SK-N-SH (cell line): ENCODE data around the gene CIDEB. TPM values are rescaled to one million over a fixed set of nuclear protein-coding genes. Genes with fewer than 3 reads are reported as not detected.

Experiments
- CTCF ChIA-PET: fragments of 300-600, 350-600 bp; formaldehyde crosslinking; extraction: SDS; loops from one replicate; lab custom pipeline; 2021; lab: Yijun Ruan, JAX
- POLR2A ChIA-PET: fragments of 350-600 bp; sonication (Branson Sonifier 250); formaldehyde crosslinking; extraction: SDS; loops from one replicate; lab custom pipeline; 2020; ENCODE audit warnings: antibody characterized with exemption, inconsistent platforms; lab: Yijun Ruan, JAX
- DNase-seq: peaks from one replicate; pipeline ENCODE4 v3.0.0; 2012
- H2AFZ ChIP-seq: fragments of 200-600 bp; sonication (generic); 2 replicates; pipeline ENCODE4 v1.8.1; 2016; ENCODE audit warnings: antibody characterized with exemption, mild to moderate bottlenecking, low read depth
- H3F3A ChIP-seq: fragments of 200-600 bp; sonication (generic); replicated peaks from 2 replicates; pipeline ENCODE3; 2016; ENCODE audit warnings: antibody characterized with exemption, mild to moderate bottlenecking; ENCODE audit not compliant: insufficient read depth
- H3K27ac ChIP-seq, 2 experiments: fragments of 200-500 bp in 1 of 2; fragments of 200-600 bp in 1 of 2; sonication (Bioruptor generic) in 1 of 2; sonication (generic), shearing (Covaris generic) in 1 of 2; 2 replicates each; pipeline versions ENCODE4 v1.5.1 to v1.6.1; 2014 to 2016; ENCODE audit warnings: low read depth in 2 of 2, inconsistent platforms in 1 of 2, low read length in 1 of 2, mild to moderate bottlenecking in 1 of 2, mixed read lengths in 1 of 2
- H3K27me3 ChIP-seq: fragments of 200-600 bp; sonication (generic), shearing (Covaris generic); 2 replicates; pipeline ENCODE4 v1.6.1; 2016; ENCODE audit warnings: mixed run types; ENCODE audit not compliant: insufficient read depth
- H3K36me3 ChIP-seq, 2 experiments: fragments of 200-500 bp in 1 of 2; fragments of 200-600 bp in 1 of 2; sonication (Bioruptor generic) in 1 of 2; sonication (generic) in 1 of 2; replicated peaks in 1 of 2; 2 replicates each; pipeline versions ENCODE3 to v1.5.1; 2014 to 2016; ENCODE audit warnings: low read length in 1 of 2, mild to moderate bottlenecking in 1 of 2; ENCODE audit not compliant: insufficient read depth in 2 of 2, control insufficient read depth in 1 of 2
- H3K4me1 ChIP-seq, 2 experiments: fragments of 200-500 bp in 1 of 2; fragments of 200-600 bp in 1 of 2; sonication (Bioruptor generic) in 1 of 2; sonication (generic), shearing (Covaris generic) in 1 of 2; 2 replicates each; pipeline versions ENCODE4 v1.5.1 to v1.6.1; 2014 to 2016; ENCODE audit warnings: low read depth in 1 of 2, low read length in 1 of 2, mixed run types in 1 of 2; ENCODE audit not compliant: insufficient read depth in 2 of 2, control insufficient read depth in 1 of 2
- H3K4me2 ChIP-seq: fragments of 200-600 bp; sonication (generic), shearing (Covaris generic); 2 replicates; pipeline ENCODE4 v1.6.1; 2017; ENCODE audit warnings: mixed run types
- H3K4me3 ChIP-seq, 2 experiments: fragments of 200-500 bp in 1 of 2; fragments of 200-600 bp in 1 of 2; sonication (Bioruptor generic) in 1 of 2; sonication (generic), shearing (Covaris generic) in 1 of 2; 2 replicates each; pipeline versions ENCODE4 v1.5.1 to v1.8.1; 2014 to 2016; ENCODE audit warnings: low read depth in 2 of 2, inconsistent platforms in 1 of 2, low read length in 1 of 2, mild to moderate bottlenecking in 1 of 2, mixed read lengths in 1 of 2, moderate library complexity in 1 of 2
- H3K79me2 ChIP-seq: fragments of 200-600 bp; sonication (generic); 2 replicates; pipeline ENCODE4 v1.8.1; 2017; ENCODE audit warnings: mild to moderate bottlenecking; ENCODE audit not compliant: insufficient read depth
- H3K9ac ChIP-seq: fragments of 200-600 bp; sonication (generic); 2 replicates; pipeline ENCODE4 v1.6.1; 2017; ENCODE audit warnings: mixed run types
- H3K9me2 ChIP-seq: fragments of 200-600 bp; sonication (generic); 2 replicates; pipeline ENCODE4 v1.6.1; 2017; ENCODE audit warnings: mixed run types
- H3K9me3 ChIP-seq: fragments of 200-600 bp; sonication (generic); 2 replicates; pipeline ENCODE4 v1.6.1; 2017; ENCODE audit warnings: mixed run types, mild to moderate bottlenecking, moderate library complexity
- H4K20me1 ChIP-seq: fragments of 200-600 bp; sonication (generic); 2 replicates; pipeline ENCODE4 v1.6.1; 2017; ENCODE audit warnings: mild to moderate bottlenecking, mixed run types; ENCODE audit not compliant: insufficient read depth
- CHD2 ChIP-seq: fragments of 150-350 bp; IDR thresholded peaks from 2 replicates; pipeline ENCODE4 v1.6.1; 2018; ENCODE audit warnings: low read length; ENCODE audit not compliant: partially characterized antibody
- ELF1 ChIP-seq: IDR thresholded peaks from 2 replicates; pipeline ENCODE4 v1.4.0; 2012
- FOSL2 ChIP-seq: IDR thresholded peaks from 2 replicates; pipeline ENCODE4 v1.4.0; 2012; ENCODE audit warnings: low read depth, mild to moderate bottlenecking, moderate library complexity, borderline replicate concordance
- MXI1 ChIP-seq: IDR thresholded peaks from 2 replicates; pipeline ENCODE4 v1.6.1; 2012; ENCODE audit warnings: mild to moderate bottlenecking, low read depth, low read length, improper control_type of control experiment
- NFIC ChIP-seq: IDR thresholded peaks from 2 replicates; pipeline ENCODE4 v1.4.0; 2012; ENCODE audit warnings: borderline replicate concordance
- NRF1 ChIP-seq: IDR thresholded peaks from 2 replicates; pipeline ENCODE4 v1.6.1; 2012; ENCODE audit warnings: low read depth, mild to moderate bottlenecking, low read length
- POLR2AphosphoS5 ChIP-seq: IDR thresholded peaks from 2 replicates; pipeline ENCODE4 v1.6.1; 2012; ENCODE audit warnings: low read depth, low read length
- SMC3 ChIP-seq: IDR thresholded peaks from 2 replicates; pipeline ENCODE4 v1.6.1; 2012; ENCODE audit warnings: low read depth, low read length, improper control_type of control experiment
- TEAD4 ChIP-seq: IDR thresholded peaks from 2 replicates; pipeline ENCODE4 v1.4.0; 2012; ENCODE audit warnings: mild to moderate bottlenecking, borderline replicate concordance; ENCODE audit not compliant: insufficient read depth
- WGBS: methylation state at CpG from one replicate; pipeline ENCODE4 v1.1.6; 2017; ENCODE audit warnings: low lambda C conversion rate; 5-methylcytosine and 5-hydroxymethylcytosine counted together
- polyA plus RNA-seq, 3 experiments: library from polyadenylated mRNA; depleted of rRNA; stranded (reverse); fragments of >200 nt; gene quantifications; 2 replicates each; pipeline ENCODE4 v1.2.3, GENCODE V29; 2012
- TF ChIP-seq, protein P1 (sequence below): IDR thresholded peaks from 2 replicates; pipeline ENCODE4 v1.4.0; 2012; ENCODE audit warnings: low read depth, borderline replicate concordance
- TF ChIP-seq, protein P2 (sequence below): fragments of 150-350 bp; IDR thresholded peaks from 2 replicates; pipeline ENCODE4 v1.6.1; 2017; ENCODE audit warnings: antibody characterized with exemption, low read length, low read depth, borderline replicate concordance
- TF ChIP-seq, protein P3 (sequence below): IDR thresholded peaks from 2 replicates; pipeline ENCODE4 v1.4.0; 2012; ENCODE audit warnings: low read depth, borderline replicate concordance
- TF ChIP-seq, protein P4 (sequence below): IDR thresholded peaks from 2 replicates; pipeline ENCODE4 v1.4.0; 2012; ENCODE audit warnings: low read depth

CIDEB gene
- polyA plus RNA-seq, 1 of the 3 experiments (the other 2 are of a cell fraction) = 0.05 TPM

DNA sequence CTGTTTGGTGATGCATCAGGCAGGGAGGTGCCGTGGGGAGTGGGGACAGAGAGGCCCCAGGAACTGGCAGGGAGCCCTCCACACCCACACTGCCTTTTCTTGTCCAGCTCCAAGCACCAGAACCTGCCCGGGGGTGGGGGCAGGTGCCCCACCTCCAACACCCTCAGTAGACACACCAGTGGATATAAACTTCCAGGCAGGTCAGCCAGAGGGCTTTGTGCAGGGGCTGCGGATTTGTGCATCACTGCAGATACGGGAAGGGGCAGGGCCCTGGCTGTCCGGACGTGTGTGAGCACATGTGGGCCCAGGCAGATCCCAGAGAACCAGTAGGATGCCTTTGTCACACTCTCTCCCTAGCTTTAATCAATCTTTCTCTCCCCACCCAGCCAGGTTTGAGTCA, 43.5 kb downstream of the CIDEB start:
- Histone ChIP-seq H2AFZ (no peak overlapping the region), H3K9me3 (no peaks in the 10 kb centered on the region), H3K27ac (no peak overlapping the region), H3K9ac (no peak overlapping the region), H3K27me3 (no peaks in the 10 kb centered on the region), H3K4me2 (no peak overlapping the region), H3K4me1 (no peaks in the 10 kb centered on the region), H3K9me2 (no peaks in the 10 kb centered on the region), H3K4me3 (no peak overlapping the region), H3F3A (no peaks in the 10 kb centered on the region), H4K20me1 (no peaks in the 10 kb centered on the region), H3K36me3 (peaks cover 0 to 29% of the 10 kb centered on the region in 2 experiments), H3K79me2 (no peaks in the 10 kb centered on the region)
- DNase-seq = no peak
- TF ChIP-seq ELF1 = no peak
- TF ChIP-seq SMC3 = no peak
- TF ChIP-seq, protein P1, sequence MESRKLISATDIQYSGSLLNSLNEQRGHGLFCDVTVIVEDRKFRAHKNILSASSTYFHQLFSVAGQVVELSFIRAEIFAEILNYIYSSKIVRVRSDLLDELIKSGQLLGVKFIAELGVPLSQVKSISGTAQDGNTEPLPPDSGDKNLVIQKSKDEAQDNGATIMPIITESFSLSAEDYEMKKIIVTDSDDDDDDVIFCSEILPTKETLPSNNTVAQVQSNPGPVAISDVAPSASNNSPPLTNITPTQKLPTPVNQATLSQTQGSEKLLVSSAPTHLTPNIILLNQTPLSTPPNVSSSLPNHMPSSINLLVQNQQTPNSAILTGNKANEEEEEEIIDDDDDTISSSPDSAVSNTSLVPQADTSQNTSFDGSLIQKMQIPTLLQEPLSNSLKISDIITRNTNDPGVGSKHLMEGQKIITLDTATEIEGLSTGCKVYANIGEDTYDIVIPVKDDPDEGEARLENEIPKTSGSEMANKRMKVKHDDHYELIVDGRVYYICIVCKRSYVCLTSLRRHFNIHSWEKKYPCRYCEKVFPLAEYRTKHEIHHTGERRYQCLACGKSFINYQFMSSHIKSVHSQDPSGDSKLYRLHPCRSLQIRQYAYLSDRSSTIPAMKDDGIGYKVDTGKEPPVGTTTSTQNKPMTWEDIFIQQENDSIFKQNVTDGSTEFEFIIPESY = no peak
- TF ChIP-seq MXI1 = no peak
- no peak for TF ChIP-seq FOSL2
- TF ChIP-seq, protein P2, sequence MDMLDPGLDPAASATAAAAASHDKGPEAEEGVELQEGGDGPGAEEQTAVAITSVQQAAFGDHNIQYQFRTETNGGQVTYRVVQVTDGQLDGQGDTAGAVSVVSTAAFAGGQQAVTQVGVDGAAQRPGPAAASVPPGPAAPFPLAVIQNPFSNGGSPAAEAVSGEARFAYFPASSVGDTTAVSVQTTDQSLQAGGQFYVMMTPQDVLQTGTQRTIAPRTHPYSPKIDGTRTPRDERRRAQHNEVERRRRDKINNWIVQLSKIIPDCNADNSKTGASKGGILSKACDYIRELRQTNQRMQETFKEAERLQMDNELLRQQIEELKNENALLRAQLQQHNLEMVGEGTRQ = no peak
- no peak for TF ChIP-seq NRF1
- TF ChIP-seq NFIC = no peak
- TF ChIP-seq, protein P3, sequence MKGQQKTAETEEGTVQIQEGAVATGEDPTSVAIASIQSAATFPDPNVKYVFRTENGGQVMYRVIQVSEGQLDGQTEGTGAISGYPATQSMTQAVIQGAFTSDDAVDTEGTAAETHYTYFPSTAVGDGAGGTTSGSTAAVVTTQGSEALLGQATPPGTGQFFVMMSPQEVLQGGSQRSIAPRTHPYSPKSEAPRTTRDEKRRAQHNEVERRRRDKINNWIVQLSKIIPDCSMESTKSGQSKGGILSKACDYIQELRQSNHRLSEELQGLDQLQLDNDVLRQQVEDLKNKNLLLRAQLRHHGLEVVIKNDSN = no peak
- TF ChIP-seq, protein P4, sequence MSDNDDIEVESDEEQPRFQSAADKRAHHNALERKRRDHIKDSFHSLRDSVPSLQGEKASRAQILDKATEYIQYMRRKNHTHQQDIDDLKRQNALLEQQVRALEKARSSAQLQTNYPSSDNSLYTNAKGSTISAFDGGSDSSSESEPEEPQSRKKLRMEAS = no peak
- ChIA-PET POLR2A (no interaction called here), CTCF (interaction anchor here (2.7 to 3.7 kb wide), 2 partner anchors 22 to 33 kb away, joined by 9 to 20 read pairs; partner anchors contain the start of gene TINF2)
- WGBS = 83% methylated on average over 2 of the region's 6 CpGs

DNA sequence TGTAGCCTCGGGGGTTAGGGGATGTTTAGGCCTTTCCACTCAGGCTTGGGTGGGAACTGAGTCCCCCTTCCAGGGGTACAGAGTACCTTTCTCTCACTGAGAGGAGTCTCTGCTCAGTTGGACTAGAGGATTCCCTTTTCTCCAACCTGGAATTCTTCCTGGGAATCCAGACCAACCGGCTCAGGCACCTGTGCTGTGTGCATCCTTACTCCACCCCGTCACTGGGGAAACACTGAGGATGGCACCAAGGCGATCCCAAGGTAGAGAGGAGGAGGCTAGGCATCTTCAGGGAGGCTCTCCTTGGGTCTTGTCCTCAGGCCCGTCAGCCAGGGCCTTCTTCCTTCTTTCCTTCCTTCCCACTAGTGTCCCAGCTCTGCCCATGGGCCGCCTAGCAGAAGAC, 43.9 kb downstream of the CIDEB start:
- POLR2A ChIA-PET = no interaction called here
- Histone ChIP-seq H3K4me2 (no peak overlapping the region), H3K4me3 (no peak overlapping the region), H3K79me2 (no peaks in the 10 kb centered on the region), H4K20me1 (no peaks in the 10 kb centered on the region), H3K4me1 (peaks cover 0 to 2% of the 10 kb centered on the region in 2 experiments; a peak in 1 of 4 replicates), H3F3A (no peaks in the 10 kb centered on the region), H3K27me3 (no peaks in the 10 kb centered on the region), H2AFZ (no peak overlapping the region), H3K9ac (no peak overlapping the region)
- WGBS = 66% methylated on average over 6 of the region's 6 CpGs
- DNase-seq = no peak
- no peak for TF ChIP-seq NFIC
- no peak for TF ChIP-seq POLR2AphosphoS5
- TF ChIP-seq CHD2 = no peak
- no peak for TF ChIP-seq TEAD4
- TF ChIP-seq, all 33 proteins: peak for 0
- H3K27ac ChIP-seq = no peak overlapping the region
- H3K36me3 ChIP-seq = peaks cover 0 to 25% of the 10 kb centered on the region in 2 experiments
- H3K9me2 ChIP-seq = no peaks in the 10 kb centered on the region
- no peaks in the 10 kb centered on the region for H3K9me3 ChIP-seq
- CTCF ChIA-PET = interaction anchor here (0.6 to 3.7 kb wide), 4 partner anchors 16 to 74 kb away, joined by 3 to 20 read pairs (median 6); partner anchors contain the start of gene TINF2
